ENCODE data around the gene ALKBH4.

The ALKBH4 gene

DNA sequence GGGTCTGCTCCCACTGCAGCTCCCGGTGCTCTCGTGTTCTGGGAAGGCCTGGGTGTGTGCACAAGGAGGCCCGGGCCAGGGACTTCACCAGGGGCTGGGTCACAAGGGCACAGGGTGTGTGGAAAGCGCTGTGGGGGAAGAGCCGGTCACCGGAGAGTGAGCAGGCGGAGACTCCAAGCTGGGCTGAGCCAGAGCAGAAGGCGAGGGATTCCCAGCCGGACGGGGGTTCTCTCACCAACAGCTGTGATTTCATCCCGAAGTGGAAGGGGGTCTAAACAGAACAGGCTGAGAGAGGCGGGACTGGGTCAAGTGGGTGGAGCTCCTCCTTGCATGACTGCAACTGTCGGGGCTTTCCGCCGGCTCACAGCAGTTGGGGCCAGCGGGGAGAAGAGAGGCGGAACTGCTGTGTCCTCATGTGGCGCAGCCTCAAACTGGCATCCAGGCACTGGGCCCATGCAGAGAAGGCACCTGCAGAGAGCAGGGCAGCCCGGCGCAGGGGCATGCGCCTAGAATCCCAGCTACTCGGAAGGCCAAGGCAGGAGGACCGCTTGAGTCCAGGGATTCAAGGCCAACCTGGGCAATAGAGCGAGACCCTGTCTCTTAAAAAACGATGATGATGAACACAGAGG is 38.9 kb downstream of the ALKBH4 start:
- DNase-seq (ENCODE audit: low read depth): no peak
- H3K4me3 ChIP-seq (ENCODE audit: low read length): no peak overlapping the region
- TF ChIP-seq, protein P1, sequence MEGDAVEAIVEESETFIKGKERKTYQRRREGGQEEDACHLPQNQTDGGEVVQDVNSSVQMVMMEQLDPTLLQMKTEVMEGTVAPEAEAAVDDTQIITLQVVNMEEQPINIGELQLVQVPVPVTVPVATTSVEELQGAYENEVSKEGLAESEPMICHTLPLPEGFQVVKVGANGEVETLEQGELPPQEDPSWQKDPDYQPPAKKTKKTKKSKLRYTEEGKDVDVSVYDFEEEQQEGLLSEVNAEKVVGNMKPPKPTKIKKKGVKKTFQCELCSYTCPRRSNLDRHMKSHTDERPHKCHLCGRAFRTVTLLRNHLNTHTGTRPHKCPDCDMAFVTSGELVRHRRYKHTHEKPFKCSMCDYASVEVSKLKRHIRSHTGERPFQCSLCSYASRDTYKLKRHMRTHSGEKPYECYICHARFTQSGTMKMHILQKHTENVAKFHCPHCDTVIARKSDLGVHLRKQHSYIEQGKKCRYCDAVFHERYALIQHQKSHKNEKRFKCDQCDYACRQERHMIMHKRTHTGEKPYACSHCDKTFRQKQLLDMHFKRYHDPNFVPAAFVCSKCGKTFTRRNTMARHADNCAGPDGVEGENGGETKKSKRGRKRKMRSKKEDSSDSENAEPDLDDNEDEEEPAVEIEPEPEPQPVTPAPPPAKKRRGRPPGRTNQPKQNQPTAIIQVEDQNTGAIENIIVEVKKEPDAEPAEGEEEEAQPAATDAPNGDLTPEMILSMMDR (conservative IDR thresholded peaks at IDR 0.05; ENCODE audit: low read depth, low read length): no peak

- no peak overlapping the region for H3K4me3 ChIP-seq (ENCODE audit: low read length)
- TF ChIP-seq, protein P1 (conservative IDR thresholded peaks at IDR 0.05; ENCODE audit: low read depth, low read length): no peak
- DNase-seq (ENCODE audit: low read depth): no peak
Observed at GRCh38 chr7:102424787-102425218, 39.9 kb downstream of the ALKBH4 start.

DNA sequence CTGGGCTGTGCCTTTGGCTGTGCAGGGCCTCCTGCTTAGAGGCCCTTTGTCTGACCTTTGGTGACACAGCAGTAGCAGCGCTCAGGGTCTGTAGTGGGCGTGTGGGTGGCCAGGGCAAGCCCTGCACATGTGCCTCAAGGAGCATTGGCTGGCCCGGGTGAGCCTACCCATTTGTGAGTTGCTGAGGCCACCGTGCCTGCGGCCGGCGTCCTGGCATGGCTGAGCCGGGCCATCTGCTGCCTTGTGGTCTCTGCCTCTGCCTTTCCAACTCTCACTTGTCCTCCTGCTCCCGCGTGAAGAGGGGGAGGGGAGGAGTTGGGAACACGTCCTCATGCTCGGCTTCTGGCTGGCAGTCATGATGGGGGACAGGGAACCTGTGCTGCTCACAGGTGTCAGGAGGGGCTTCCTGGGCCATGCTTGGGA is 40.5 kb downstream of the ALKBH4 start:
- TF ChIP-seq, protein P1 (conservative IDR thresholded peaks at IDR 0.05; ENCODE audit: low read depth, low read length): no peak
- DNase-seq (ENCODE audit: low read depth): no peak
- no peak overlapping the region for H3K4me3 ChIP-seq (ENCODE audit: low read length)

DNA sequence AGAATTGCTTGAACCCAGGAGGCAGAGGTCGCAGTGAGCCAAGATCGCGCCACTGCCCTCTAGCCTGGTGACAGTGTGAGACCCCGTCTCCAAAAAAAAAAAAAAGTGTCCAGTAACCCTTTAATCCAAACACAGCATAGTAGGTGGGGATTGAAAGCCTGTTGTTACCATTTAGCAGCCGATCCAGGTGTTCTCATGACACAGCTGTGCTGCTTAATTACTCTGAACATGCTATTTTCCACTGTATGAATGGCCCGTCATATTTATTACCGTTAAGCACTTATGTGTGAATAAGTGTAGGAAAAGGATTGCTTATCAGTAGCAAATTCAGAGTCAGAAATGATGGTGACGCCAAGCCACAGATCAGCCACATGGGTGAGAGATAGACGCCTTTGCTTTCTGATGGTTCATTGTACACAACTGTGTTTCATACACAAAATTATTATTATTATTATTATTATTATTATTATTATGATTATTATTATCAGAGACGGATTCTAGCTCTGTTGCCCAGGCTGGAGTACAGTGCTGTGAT is 42.9 kb downstream of the ALKBH4 start:
- no peak overlapping the region for H3K4me3 ChIP-seq (ENCODE audit: low read length)
- DNase-seq (ENCODE audit: low read depth): no peak
- TF ChIP-seq, protein P1 (conservative IDR thresholded peaks at IDR 0.05; ENCODE audit: low read depth, low read length): no peak

- DNase-seq (ENCODE audit: low read depth): no peak
- TF ChIP-seq, protein P1 (conservative IDR thresholded peaks at IDR 0.05; ENCODE audit: low read depth, low read length): no peak
Observed at GRCh38 chr7:102418592-102418991, 46.1 kb downstream of the ALKBH4 start.

GRCh38 chr7:102417105-102417504 is 47.6 kb downstream of the ALKBH4 start:
- DNase-seq (ENCODE audit: low read depth): no peak
- no peak overlapping the region for H3K4me3 ChIP-seq (ENCODE audit: low read length)
- TF ChIP-seq, protein P1 (conservative IDR thresholded peaks at IDR 0.05; ENCODE audit: low read depth, low read length): no peak

More at GRCh38 chr7:102418592-102418991, 46.1 kb downstream of the ALKBH4 start:
- no peak overlapping the region for H3K4me3 ChIP-seq (ENCODE audit: low read length)

GRCh38 chr7:102416406-102416805 is 48.3 kb downstream of the ALKBH4 start:
- no peak for DNase-seq (ENCODE audit: low read depth)
- no peak overlapping the region for H3K4me3 ChIP-seq (ENCODE audit: low read length)
- TF ChIP-seq, protein P1 (conservative IDR thresholded peaks at IDR 0.05; ENCODE audit: low read depth, low read length): no peak
